ENCODE results near the gene KCNE4.

Gene KCNE4

DNA sequence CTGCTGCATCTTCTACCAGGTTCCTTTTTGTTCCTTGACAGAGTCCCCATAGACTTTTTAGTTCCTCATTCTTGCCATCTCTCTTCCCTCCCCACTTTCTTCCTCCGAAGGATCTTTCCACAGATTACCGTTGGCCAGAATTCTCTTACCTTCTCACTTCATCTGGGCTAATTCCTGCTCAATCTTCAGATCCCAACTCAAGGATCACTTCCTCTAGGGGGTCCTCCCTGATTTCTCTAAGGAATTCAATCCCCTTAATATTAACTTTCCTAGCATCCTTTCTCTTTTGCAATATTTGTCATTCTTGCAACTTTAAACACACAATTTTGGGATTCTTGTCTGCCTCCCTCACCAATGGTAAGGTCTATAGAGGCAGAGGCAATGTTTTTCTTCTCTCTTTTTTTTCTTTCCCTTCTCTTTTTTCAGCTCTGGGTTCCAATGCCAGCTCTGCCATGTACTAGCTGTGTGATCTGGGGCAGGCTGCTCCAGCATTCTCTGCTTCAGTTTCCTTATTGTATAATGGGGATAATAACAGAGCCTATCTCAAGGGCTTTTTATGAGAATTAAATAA lies 5.4 kb upstream of the KCNE4 start:
- H3K4me3 ChIP-seq (ENCODE audit: low read length) = no peak overlapping the region
- no peak for TF ChIP-seq ZNF274 (IDR thresholded peaks at IDR 0.05; ENCODE audit: low read depth, low read length)

DNA sequence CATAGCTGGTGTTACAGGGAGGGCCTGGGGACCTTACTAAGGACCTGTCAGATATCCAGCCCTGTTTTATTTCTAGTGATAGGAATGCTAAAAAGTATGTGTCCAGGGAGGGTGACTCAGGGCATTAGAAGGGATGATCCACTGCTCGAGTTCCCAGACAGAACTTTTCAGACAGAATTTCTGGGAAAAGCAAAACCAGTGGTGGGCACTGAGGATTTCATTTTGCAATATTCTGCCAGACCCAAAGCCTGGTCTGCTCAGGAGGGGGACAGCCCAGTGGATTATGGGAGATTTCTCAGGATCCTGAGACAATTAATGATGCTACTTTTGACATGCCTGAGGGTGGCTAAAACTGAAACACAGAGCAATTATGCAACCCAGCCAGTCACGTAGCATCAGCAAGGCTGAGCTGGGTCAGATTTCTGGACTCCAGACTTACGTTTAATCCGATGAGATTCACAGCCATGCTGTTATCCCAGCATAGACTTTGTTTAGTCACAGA lies 4.7 kb upstream of the KCNE4 start:
- TF ChIP-seq ZNF274 (IDR thresholded peaks at IDR 0.05; ENCODE audit: low read depth, low read length) = no peak
- H3K4me3 ChIP-seq (ENCODE audit: low read length) = no peak overlapping the region

DNA sequence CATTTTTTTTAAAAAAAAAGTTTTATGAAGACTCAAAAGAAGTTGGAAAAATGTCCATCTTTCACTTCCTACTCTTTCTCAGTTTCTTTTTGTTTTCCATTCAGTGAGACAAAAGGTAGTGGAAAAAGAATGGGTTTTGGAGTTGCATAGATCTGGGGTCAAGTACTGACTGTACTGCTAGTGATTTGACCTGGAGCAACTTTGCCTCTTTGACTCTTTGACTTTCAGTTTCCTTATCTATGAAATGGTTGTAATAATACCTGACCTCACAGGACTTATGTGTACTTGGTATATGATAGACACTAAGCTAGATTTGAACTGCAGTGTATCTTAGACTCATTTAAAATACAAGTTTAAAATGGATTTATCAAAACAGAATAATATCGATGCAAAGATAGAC lies 3.5 kb upstream of the KCNE4 start:
- no peak for TF ChIP-seq ZNF274 (IDR thresholded peaks at IDR 0.05; ENCODE audit: low read depth, low read length)

DNA sequence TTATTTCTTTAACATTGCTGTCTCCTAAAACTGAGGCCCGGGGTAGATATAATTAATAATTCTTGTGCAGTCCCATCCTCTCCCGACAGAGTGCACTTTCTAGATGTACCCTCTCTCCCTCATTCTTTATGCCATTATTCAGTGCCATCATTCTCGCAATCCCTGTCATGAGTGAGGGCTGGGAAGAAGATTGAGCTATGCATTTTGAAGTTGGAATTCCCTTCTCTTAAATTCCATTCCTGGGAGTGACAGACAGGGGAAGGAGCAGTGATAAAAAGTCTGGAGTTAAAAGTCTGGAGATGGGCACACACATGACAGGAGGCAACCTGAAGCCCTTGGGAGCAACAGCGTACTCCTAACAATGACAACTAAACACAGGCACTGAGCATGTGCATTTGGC lies 2.6 kb upstream of the KCNE4 start:
- no peak for TF ChIP-seq ZNF274 (IDR thresholded peaks at IDR 0.05; ENCODE audit: low read depth, low read length)
- no peak overlapping the region for H3K4me3 ChIP-seq (ENCODE audit: low read length)

More for the DNA sequence above, 3.5 kb upstream of the KCNE4 start:
- H3K4me3 ChIP-seq (ENCODE audit: low read length) = no peak overlapping the region

DNA sequence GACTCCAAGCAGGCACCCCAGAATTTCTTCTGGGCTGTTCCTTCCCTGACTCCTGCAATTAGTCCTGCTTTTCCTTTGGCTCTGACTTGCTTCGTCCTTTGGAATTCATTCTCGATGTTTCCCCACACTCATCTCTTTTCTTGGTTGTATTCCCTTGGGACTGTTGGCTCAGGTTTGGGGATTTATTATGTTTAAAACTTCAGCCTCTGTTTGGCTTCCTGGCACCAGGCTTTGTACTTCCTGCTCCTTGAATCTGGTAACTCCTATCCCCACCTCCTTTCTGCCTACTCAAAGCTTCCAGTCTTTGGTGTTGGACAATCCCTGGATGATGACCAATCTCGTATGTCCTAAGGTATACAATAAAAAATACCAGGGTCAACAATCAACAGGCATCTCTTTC lies 1.8 kb upstream of the KCNE4 start:
- H3K4me3 ChIP-seq (ENCODE audit: low read length) = no peak overlapping the region
- TF ChIP-seq ZNF274 (IDR thresholded peaks at IDR 0.05; ENCODE audit: low read depth, low read length) = no peak

DNA sequence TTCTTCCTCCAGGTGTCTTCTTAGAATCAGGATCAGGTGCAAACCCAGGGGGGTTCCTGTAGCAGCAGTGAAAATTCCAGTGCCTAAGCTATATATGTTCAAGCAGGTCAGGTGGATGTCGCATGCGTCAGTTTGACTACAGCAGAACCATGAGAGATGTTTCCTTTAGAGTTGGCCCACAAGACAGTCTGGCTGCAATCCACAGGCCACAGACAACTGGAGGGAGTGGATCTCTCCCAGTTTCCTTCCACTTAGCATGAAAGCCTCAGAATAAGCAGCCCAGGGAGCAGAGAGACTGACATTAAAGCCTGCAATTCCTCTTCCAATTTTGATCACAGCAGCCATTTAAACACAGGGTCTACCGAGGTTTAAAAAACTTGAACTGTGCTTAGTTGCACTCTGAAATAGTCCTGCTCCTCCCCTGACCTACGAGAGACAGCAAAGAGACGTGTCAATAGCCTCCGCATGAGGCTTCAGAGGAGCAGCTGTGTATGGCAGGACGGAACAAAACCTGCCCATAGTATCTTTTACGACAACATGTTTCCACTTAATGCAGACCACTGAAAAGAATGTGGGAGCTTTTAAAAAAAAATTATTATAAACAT lies 988 bp upstream of the KCNE4 start:
- no peak for TF ChIP-seq ZNF274 (IDR thresholded peaks at IDR 0.05; ENCODE audit: low read depth, low read length)
- H3K4me3 ChIP-seq (ENCODE audit: low read length) = no peak overlapping the region

DNA sequence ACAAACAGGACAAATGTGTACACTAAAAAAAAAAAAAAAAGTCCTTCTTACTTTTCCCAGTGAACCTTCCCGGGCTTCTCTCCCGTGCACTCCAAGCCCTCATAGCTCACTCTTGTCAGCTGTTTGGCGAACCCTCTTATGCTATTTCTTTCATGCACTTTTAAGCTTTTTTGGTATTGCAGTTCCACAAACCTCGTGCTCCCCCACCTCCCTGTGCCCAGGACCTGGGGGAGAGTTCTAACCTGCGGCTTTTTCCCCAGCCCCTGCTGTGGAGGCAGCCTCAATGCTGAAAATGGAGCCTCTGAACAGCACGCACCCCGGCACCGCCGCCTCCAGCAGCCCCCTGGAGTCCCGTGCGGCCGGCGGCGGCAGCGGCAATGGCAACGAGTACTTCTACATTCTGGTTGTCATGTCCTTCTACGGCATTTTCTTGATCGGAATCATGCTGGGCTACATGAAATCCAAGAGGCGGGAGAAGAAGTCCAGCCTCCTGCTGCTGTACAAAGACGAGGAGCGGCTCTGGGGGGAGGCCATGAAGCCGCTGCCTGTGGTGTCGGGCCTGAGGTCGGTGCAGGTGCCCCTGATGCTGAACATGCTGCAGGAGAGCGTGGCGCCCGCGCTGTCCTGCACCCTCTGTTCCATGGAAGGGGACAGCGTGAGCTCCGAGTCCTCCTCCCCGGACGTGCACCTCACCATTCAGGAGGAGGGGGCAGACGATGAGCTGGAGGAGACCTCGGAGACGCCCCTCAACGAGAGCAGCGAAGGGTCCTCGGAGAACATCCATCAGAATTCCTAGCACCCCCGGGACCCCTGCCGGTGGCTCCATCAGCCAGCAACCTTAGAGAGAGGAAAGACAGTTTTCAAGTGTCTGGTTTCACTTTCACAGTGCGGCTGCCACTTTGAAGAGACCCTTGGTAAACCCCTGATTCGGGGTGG lies 826 bp downstream of the KCNE4 start:
- TF ChIP-seq ZNF274 (IDR thresholded peaks at IDR 0.05; ENCODE audit: low read depth, low read length) = no peak
- H3K4me3 ChIP-seq (ENCODE audit: low read length) = no peak overlapping the region

DNA sequence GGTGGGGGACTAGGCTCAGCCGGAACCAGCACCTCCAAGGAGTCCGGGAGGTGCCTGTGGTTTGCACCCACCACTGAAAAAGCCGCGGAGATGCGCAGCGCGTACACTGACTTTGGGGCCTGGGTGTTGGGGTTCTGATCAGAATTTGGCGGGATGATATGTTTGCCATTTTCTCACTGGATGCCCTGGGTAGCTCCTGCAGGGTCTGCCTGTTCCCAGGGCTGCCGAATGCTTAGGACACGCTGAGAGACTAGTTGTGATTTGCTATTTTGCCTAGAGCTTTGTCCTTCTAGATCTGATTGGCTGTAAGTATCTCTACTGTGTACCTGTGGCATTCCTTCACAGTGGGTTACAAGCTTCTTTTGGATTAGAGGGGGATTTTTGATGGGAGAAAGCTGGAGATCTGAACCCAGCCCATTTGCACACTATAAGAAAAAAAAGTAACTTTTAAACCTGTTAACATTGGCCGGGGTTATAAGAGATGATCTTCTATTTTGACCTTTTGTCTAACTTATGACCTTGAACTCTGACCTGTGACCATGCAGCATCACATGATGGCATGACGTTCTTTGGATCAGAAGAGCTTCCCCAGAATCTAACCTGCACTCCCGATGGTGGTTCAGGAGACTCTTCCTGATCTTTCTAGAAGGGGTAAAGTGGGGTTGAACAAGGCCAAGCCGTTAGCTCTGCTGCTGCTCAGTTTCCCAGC lies 1.6 kb downstream of the KCNE4 start:
- TF ChIP-seq ZNF274 (IDR thresholded peaks at IDR 0.05; ENCODE audit: low read depth, low read length) = no peak
- H3K4me3 ChIP-seq (ENCODE audit: low read length) = no peak overlapping the region

DNA sequence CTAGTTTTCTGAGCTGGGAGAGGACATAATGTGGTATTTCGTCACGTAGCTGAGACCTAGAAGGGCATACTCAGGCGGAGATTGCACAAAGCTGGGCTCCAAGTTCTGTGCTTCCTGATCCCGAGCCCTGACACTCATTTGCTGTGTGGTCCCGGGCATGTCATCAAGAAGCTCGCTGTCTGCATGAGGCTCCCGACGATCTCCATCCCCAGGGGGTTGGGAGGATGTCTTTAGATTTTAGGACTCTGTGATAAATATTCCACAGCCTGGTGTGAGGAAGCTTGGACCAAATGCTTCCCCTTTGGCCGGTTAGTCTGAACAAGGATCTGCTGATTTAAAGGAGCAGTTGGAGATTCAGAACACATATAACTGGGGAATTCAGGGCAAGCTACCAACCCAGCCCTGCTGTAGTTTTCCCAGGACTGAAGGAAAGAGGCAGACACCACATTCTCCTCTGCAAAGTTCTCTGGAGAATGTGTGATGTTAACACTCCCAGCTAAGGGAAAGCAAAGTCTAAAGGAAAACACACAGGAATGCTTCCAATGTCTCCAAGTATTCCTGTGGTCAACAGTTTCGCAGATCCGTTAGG lies 2.3 kb downstream of the KCNE4 start:
- H3K4me3 ChIP-seq (ENCODE audit: low read length) = no peak overlapping the region
- TF ChIP-seq ZNF274 (IDR thresholded peaks at IDR 0.05; ENCODE audit: low read depth, low read length) = no peak

DNA sequence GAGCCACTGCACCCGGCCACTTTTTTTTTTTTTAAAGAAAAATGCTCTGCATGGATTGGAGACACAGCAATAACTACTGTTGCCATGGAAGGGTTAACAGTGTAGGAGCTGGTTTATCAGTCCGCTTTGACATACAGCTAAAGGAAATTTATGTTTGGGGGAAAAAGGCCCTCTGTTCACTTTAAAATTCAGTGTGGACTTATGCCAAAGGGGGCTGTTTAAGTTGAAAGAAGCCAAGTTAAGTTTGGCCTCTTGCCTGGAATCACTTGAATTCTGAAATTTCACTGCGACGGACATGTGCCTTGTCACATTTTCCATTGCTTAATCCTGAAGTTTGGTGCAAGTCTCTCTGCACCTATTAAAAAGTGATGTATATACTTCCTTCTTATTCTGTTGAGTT lies 3.1 kb downstream of the KCNE4 start:
- no peak for TF ChIP-seq ZNF274 (IDR thresholded peaks at IDR 0.05; ENCODE audit: low read depth, low read length)
- H3K4me3 ChIP-seq (ENCODE audit: low read length) = no peak overlapping the region

DNA sequence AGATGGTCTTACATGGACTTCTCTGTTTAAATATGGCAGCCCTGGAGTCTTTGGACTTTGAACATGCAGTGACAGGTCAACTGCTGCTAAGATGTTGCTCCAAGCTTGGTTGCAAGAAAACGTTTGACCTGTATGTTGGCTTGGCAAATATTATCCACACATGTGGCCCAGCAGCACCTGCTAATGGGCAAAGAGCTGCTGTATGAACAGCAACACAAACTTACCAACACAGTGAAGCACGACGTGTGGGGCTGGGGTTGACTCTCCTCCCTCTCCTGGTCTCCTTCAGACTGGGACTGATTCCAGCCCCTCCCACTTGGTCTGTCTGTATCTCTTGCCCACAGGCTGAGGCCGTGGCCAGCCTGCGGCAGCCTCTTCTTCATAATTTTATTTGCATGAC lies 3.8 kb downstream of the KCNE4 start:
- H3K4me3 ChIP-seq (ENCODE audit: low read length) = no peak overlapping the region
- no peak for TF ChIP-seq ZNF274 (IDR thresholded peaks at IDR 0.05; ENCODE audit: low read depth, low read length)

DNA sequence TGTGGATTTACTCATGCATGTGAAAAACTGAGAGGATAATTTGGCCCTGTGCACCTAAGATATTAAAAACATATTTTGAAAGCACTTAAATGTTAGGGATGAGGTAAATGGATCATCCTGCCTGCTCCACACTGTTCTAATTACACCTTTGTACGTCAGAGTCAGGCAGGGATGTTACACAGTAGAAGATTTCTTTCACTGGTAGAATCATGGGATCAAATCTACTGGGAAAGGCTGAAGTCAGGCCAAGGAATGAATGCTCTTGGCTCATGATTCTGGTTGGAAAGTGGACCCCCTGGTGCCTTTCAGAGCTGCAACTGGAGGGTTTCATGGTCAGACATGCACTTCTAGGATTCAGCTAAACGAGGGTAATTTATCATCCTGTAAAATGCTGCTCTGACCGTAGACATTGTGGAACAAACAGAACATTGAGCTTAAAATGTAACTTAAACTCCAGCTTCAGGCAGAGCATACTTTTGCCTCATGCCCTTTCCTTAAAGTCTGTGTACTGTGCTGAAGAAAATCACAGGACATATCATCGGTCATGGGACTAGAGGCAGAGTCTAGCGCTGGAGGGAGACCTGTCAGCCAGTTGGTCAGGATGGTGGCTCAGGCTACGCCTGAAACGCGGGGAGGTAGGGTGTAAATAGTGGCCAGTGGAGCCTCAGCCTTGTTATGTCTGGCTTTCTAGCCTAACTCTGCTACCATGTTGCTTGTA lies 4.9 kb downstream of the KCNE4 start:
- TF ChIP-seq ZNF274 (IDR thresholded peaks at IDR 0.05; ENCODE audit: low read depth, low read length) = no peak
- H3K4me3 ChIP-seq (ENCODE audit: low read length) = no peak overlapping the region

DNA sequence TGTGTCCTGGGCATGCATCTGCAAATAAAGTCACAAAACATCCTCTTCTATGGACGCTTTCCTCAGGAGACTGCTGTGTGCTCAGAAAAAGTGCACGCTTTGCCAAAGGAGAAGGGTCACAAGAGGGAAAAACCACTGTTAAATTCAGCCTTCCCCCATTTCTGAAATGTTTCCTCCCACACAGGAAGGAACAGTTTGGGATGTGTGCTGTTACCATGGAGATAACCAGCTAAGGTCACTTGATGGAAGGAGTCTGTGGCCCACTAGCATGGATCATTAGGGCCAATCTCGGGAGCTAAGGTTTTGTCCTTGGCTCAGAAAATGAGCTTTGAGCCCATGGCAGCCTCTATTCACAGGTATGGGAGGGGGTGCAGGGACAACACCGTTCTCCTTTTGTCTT lies 5.6 kb downstream of the KCNE4 start:
- no peak for TF ChIP-seq ZNF274 (IDR thresholded peaks at IDR 0.05; ENCODE audit: low read depth, low read length)
- H3K4me3 ChIP-seq (ENCODE audit: low read length) = no peak overlapping the region

Data from GM08714 (cell line).